SU-DHL-6 (cell line): Measurements from ENCODE around the gene ACTR8.

Experiments used
- H2AFZ ChIP-seq: fragments of 200-600 bp; sonication (generic); 2 replicates; pipeline ENCODE4 v1.6.1; 2014; ENCODE audit warnings: low read depth, mild to moderate bottlenecking, moderate library complexity, mixed read lengths, antibody characterized with exemption, low read length; ENCODE audit not compliant: severe bottlenecking
- H3F3A ChIP-seq: fragments of 200-600 bp; shearing (Covaris generic); 2 replicates; pipeline ENCODE4 v1.6.0; 2016; ENCODE audit warnings: antibody characterized with exemption, mild to moderate bottlenecking; ENCODE audit not compliant: insufficient read depth
- H3K27ac ChIP-seq: fragments of 200-600 bp; sonication (generic); 2 replicates; pipeline ENCODE4 v1.5.1; 2016; ENCODE audit warnings: low read depth, mild to moderate bottlenecking, low read length, moderate library complexity, mixed read lengths
- H3K27me3 ChIP-seq: fragments of 200-600 bp; sonication (generic), shearing (Covaris generic); 2 replicates; pipeline ENCODE4 v1.6.0; 2014; ENCODE audit warnings: mild to moderate bottlenecking, low read length
- H3K36me3 ChIP-seq: fragments of 200-600 bp; sonication (generic); 2 replicates; pipeline ENCODE4 v1.6.1; 2014; ENCODE audit warnings: mild to moderate bottlenecking, low read length, mixed read lengths
- H3K4me2 ChIP-seq: fragments of 300-600, 200-600 bp; shearing (Covaris generic), sonication (generic); 2 replicates; pipeline ENCODE4 v1.6.0; 2014; ENCODE audit warnings: low read length, low read depth, mild to moderate bottlenecking; ENCODE audit not compliant: poor library complexity, severe bottlenecking
- H3K4me3 ChIP-seq: fragments of 200-600 bp; sonication (generic); 2 replicates; pipeline ENCODE4 v1.5.1; 2014; ENCODE audit warnings: antibody characterized with exemption, low read length, mild to moderate bottlenecking, mixed read lengths; ENCODE audit not compliant: insufficient read depth, poor library complexity, severe bottlenecking
- H3K79me2 ChIP-seq: fragments of 200-600 bp; sonication (generic); 2 replicates; pipeline ENCODE4 v1.6.1; 2014; ENCODE audit warnings: mild to moderate bottlenecking, low read length, moderate library complexity; ENCODE audit not compliant: insufficient read depth
- H3K9ac ChIP-seq: fragments of 200-600 bp; sonication (generic); 2 replicates; pipeline ENCODE4 v1.7.0; 2014; ENCODE audit warnings: mild to moderate bottlenecking, low read length
- H3K9me2 ChIP-seq: fragments of 200-600 bp; sonication (generic); replicated peaks from 2 replicates; pipeline ENCODE4 v1.6.1; 2014; ENCODE audit warnings: low read length; ENCODE audit not compliant: insufficient read depth
- H3K9me3 ChIP-seq: fragments of 200-600 bp; sonication (generic); 2 replicates; pipeline ENCODE4 v1.6.1; 2014; ENCODE audit warnings: low read length, mixed read lengths; ENCODE audit not compliant: insufficient read depth
- H4K20me1 ChIP-seq: fragments of 200-600 bp; sonication (generic); 2 replicates; pipeline ENCODE4 v1.6.1; 2014; ENCODE audit warnings: low read depth, mild to moderate bottlenecking, antibody characterized with exemption, low read length, moderate library complexity, mixed read lengths
- EZH2phosphoT487 ChIP-seq: fragments of 200-600 bp; sonication (generic), shearing (Covaris generic); conservative IDR thresholded peaks from 2 replicates; pipeline ENCODE4 v1.6.1; 2018; ENCODE audit warnings: mild to moderate bottlenecking, antibody characterized with exemption, low read length, moderate library complexity, mixed read lengths
- TF ChIP-seq, protein P1 (sequence below): fragments of 200-600 bp; sonication (generic); IDR thresholded peaks from one replicate; pipeline ENCODE4 v1.5.1; 2017; ENCODE audit warnings: antibody characterized with exemption, mild to moderate bottlenecking, low read length, moderate library complexity; ENCODE audit not compliant: insufficient read depth, poor library complexity, severe bottlenecking

Gene ACTR8

DNA sequence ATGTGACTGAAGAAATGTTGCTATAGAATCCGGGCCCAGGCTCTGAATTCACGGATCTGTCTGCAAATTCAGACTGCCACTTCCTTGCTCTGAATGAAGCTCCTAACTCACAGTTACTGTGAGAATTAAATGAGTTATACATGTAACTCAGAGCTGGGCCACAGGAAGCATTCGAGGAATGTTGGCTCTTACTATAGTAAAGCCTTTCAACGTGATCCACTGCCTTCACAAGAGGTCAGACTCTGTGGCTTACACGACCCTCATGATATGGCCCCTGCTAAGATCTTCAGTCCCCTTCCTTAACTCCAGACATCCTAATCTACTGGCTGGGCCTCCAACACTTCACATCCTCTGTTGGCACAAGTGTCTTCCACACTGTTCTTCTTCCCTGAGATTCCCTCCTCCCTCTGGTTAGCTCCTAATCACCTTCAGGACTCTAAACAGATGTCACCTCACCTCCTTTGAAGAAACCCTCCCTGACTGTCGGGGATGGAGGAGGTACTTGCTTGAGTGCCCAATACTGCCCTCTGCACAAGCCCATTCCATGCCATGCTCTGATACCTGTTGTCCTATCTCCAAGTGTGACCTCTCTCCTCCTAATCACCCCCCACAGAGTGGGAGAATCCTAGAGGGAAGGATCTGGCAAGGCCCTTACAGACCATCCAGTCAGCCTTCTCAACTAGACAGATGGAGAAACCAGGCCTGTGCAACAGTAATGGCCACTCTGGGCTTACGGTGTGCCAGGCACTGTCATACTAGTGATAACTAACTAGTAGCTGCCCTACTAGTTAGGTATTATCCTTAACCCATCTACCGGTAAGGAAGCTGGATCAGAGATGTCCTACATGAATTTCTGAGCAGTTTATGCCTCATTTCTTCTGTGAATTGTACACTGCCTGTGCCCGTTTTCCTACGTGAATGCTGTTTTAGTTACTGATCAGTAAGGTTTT lies 1.3 kb downstream of the ACTR8 start:
- peaks cover 49% of the 10 kb centered on the region; the same call in 1 of the 2 replicates for H3K36me3 ChIP-seq

DNA sequence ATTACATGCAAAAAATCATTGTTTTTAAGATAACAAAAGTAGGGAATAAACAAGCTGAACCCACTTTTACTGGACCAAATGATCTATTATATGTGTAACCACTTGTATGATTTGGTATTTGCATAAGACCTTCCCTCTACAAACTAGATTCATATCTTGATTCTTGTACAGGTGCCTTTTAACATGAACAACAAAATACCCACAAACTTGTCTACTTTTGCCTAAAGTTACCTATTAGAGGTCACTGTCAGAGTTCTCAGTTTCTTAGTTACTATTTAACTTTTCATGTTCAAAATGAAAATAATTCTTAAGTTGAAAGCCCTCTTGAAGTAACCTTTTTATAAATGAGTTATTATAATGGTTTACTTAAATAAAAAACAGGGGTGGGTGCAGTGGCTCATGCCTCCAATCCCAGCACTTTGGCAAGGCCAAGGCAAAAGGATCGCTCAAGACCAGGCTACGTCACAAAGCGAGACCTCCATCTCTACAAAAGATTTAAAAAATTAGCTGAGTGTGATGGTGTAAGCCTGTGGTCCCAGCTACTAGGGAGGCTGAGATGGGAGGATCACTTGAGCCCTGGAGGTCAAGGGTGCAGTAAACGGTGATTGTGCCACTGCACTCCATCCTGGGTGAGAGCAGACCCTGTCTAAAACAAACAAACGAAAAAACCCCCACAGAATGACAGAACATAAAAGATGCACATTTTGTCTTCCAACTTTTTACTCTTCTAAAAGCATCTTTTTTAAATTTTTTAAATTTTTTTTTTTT lies 16.0 kb downstream of the ACTR8 start:
- peaks cover 18% of the 10 kb centered on the region for H3K36me3 ChIP-seq
- H3K9ac ChIP-seq = no peak overlapping the region
- no peak overlapping the region for H2AFZ ChIP-seq
- H4K20me1 ChIP-seq = no peaks in the 10 kb centered on the region; the same call in 1 of the 2 replicates
- H3F3A ChIP-seq = peaks cover 15% of the 10 kb centered on the region
- no peak for TF ChIP-seq EZH2phosphoT487
- TF ChIP-seq, protein P1, sequence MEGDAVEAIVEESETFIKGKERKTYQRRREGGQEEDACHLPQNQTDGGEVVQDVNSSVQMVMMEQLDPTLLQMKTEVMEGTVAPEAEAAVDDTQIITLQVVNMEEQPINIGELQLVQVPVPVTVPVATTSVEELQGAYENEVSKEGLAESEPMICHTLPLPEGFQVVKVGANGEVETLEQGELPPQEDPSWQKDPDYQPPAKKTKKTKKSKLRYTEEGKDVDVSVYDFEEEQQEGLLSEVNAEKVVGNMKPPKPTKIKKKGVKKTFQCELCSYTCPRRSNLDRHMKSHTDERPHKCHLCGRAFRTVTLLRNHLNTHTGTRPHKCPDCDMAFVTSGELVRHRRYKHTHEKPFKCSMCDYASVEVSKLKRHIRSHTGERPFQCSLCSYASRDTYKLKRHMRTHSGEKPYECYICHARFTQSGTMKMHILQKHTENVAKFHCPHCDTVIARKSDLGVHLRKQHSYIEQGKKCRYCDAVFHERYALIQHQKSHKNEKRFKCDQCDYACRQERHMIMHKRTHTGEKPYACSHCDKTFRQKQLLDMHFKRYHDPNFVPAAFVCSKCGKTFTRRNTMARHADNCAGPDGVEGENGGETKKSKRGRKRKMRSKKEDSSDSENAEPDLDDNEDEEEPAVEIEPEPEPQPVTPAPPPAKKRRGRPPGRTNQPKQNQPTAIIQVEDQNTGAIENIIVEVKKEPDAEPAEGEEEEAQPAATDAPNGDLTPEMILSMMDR = no peak
- H3K4me2 ChIP-seq = no peak overlapping the region
- no peaks in the 10 kb centered on the region for H3K79me2 ChIP-seq
- no peak overlapping the region for H3K27ac ChIP-seq
- H3K27me3 ChIP-seq = no peaks in the 10 kb centered on the region
- no peaks in the 10 kb centered on the region for H3K9me3 ChIP-seq
- no peak overlapping the region for H3K4me3 ChIP-seq
- H3K9me2 ChIP-seq = no peaks in the 10 kb centered on the region

More for the DNA sequence above, 1.3 kb downstream of the ACTR8 start:
- H2AFZ ChIP-seq = peak overlapping the region; percentile 75
- TF ChIP-seq, protein P1 = no peak
- TF ChIP-seq EZH2phosphoT487 = no peak
- peak overlapping the region; percentile 95 for H3K4me3 ChIP-seq
- H3K27me3 ChIP-seq = no peaks in the 10 kb centered on the region
- H3K9ac ChIP-seq = peak overlapping the region; percentile 86
- H3K9me3 ChIP-seq = no peaks in the 10 kb centered on the region
- peaks cover 14% of the 10 kb centered on the region for H3F3A ChIP-seq
- H3K9me2 ChIP-seq = no peaks in the 10 kb centered on the region
- peaks cover 12% of the 10 kb centered on the region for H3K79me2 ChIP-seq
- peak overlapping the region; percentile 87 for H3K4me2 ChIP-seq
- H3K27ac ChIP-seq = peak overlapping the region; percentile 67
- no peaks in the 10 kb centered on the region for H4K20me1 ChIP-seq

DNA sequence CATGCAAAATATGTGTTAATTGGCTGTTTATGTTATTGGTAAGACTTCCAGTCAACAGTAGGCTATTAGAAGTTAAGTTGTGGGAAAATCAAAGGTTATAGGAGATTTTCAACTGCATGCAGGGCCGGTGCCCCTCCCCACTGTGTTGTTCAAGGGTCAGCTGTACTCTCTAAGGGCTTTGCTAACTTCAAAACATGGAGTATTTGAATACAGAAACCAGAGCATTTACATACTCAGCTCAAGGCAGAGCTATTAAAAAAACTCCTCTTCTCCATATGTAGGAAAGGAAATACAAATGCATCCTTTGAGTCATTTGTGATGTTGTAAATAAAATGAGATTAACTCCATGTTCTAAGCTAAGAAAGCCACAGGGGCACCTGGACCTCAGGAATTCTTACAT lies 18.8 kb downstream of the ACTR8 start:
- H3K9ac ChIP-seq = no peak overlapping the region
- no peak overlapping the region for H3K4me2 ChIP-seq
- no peaks in the 10 kb centered on the region for H3K9me3 ChIP-seq
- H3K36me3 ChIP-seq = peaks cover 25% of the 10 kb centered on the region
- no peak overlapping the region for H2AFZ ChIP-seq
- peaks cover 18% of the 10 kb centered on the region for H3F3A ChIP-seq
- TF ChIP-seq, protein P1 = no peak
- no peak for TF ChIP-seq EZH2phosphoT487
- 0 out of 2 replicates have a peak overlapping the region, but pooled peaks have one; percentile 3 for H3K27ac ChIP-seq
- H3K9me2 ChIP-seq = no peaks in the 10 kb centered on the region
- no peaks in the 10 kb centered on the region for H4K20me1 ChIP-seq
- H3K79me2 ChIP-seq = no peaks in the 10 kb centered on the region
- no peak overlapping the region for H3K4me3 ChIP-seq
- H3K27me3 ChIP-seq = no peaks in the 10 kb centered on the region
